Superior temporal gyrus (tissue), 1 donor: ENCODE results near the gene FBXL13.
"Not testable (repeated sequence)": the region's sequence is repeated elsewhere in the genome, so short reads cannot be mapped to it uniquely, and the experiment has no call there.

Experiments used
- DNase-seq: peaks from one replicate; pipeline ENCODE4 v3.0.0-alpha.2; 2016; ENCODE audit errors: extremely low spot score

FBXL13 gene

DNA sequence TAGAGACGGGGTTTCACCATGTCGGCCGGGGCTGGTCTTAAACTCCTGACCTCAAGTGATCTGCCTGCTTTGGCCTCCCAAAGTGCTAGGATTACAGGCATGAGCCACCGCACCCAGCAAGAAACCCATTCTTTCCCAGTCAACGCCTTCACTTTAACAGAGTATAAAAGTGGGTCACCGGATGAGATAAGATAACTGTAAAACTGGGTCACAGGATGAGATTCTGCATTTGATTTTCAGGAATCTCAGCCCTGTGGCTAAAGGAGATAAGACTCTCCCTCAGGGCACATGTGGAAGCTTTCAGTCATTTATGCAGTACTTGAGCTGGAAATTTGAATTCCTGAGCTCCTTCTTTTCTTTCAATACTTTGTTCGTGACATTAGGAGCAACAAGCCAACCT, 91.0 kb downstream of the FBXL13 start:
- no peak for DNase-seq

DNA sequence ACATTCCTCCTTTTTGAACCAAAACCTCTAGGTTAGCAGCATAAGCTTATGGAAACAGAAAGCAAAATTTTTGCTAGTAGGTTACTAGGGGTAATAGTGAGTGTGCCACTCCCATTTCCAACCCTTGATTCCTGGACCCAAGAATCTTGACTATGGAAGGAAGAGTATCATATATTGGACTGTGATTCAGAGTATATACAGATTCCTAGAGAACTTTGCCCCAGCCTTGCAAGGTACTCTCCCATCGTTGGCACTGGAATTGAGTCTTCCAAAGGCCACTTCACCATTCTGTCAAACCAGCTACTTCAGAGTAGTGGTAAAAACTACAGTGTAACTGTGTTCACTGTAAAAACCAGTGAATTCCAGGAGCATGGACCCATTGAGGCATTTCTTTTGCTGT, 92.4 kb downstream of the FBXL13 start:
- DNase-seq: no peak

DNA sequence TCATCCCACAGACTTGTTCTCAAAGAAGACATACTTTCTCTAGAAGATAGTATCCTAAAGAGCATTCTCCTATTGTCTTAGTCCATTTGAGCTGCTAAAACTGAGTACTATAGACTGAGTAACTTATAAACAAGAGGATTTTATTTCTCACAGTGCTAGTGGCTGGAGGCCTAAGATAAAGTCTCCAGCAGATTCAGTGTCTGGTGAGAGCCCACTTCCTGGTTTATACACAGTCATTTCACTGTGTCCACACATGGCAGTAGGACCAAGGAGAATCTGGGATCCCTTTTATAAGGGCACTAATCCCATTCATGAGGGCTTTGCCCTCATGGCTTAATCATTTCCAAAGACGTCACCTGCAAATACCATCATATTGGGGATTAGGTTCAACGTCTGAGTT, 93.1 kb downstream of the FBXL13 start:
- no peak for DNase-seq

DNA sequence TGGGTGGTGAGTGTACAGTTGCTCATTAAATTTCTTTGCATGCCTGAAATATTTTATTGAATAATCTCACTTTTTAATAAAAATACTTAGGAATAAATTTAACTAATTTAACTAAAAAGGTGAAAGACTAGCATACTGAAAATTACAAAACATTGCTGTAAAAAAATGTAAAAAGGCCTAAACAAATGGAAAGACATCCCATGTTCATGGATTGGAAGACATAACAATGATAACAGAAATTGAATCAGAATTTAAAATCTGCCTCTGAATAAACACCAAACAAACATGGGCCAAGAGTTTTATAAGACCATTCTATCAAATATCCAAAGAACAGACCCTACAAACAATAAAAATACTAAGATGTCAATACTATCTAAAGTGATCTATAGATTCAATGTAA, 94.9 kb downstream of the FBXL13 start:
- no peak for DNase-seq

DNA sequence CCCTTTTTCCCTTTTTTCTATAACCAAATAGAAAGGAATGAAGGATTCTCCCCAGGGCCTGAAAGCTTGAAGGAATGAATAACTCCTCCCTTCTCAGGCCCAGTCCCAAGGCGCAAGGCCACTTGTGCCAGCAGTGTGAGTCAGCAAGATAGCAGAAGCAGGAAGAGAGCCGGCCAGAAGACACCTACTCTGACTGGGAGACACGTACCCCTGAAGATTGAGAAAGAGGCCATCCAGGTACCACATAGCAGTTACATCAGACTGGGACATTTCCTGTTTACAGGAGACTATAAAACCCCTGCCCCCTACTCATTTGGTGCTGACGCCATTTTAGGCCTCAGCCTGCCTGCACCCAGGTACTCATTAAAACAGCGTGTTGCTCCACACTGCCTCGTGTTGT, 96.3 kb downstream of the FBXL13 start:
- DNase-seq: no peak

DNA sequence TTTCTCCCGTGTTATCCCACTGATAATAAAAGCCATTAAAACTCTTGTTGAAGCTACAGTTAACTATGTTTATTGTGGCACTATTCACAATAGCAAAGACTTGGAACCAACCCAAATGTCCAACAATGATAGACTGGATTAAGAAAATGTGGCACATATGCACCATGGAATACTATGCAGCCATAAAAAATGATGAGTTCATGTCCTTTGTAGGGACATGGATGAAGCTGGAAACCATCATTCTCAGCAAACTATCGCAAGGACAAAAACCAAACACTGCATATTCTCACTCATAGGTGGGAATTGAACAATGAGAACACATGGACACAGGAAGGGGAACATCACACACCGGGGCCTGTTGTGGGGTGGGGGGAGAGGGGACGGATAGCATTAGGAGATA, 97.0 kb downstream of the FBXL13 start:
- DNase-seq: not testable (repeated sequence)

DNA sequence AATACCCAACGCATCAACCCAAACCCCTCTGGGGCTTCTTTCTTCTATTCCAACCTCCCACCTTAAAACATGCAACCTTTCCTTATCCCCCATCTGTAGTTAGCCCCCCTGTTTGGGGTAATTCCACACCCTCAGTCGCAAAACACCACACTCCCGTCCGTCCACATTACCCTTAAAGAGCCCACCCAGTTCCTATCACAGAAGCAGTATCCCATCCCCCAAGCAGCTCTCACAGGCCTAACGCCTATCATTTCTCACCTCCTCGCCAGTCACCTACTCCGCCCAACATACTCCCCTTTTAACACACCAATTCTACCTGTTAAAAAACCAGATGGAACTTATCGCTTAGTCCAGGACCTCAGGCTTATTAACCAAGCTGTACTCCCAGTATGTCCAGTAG, 98.1 kb downstream of the FBXL13 start:
- DNase-seq: no peak

DNA sequence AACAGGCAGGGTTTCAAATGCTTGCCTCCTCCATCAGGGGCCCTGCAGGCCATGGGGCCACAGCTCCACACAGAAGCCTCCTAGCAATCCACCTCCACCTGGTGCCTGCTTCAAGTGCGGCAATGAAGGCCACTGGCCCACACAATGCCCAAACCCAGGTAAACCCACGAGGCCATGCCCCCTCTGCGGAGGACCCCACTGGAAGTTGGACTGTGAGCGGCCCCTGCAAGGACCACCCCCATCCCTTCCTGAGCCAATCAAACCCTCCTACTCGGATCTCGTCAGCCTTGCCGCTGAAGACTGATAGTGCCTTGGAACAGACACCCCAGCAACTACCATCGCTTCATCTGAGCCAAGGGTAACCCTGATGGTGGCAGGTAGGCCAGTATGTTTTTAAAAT, 98.7 kb downstream of the FBXL13 start:
- DNase-seq: no peak

DNA sequence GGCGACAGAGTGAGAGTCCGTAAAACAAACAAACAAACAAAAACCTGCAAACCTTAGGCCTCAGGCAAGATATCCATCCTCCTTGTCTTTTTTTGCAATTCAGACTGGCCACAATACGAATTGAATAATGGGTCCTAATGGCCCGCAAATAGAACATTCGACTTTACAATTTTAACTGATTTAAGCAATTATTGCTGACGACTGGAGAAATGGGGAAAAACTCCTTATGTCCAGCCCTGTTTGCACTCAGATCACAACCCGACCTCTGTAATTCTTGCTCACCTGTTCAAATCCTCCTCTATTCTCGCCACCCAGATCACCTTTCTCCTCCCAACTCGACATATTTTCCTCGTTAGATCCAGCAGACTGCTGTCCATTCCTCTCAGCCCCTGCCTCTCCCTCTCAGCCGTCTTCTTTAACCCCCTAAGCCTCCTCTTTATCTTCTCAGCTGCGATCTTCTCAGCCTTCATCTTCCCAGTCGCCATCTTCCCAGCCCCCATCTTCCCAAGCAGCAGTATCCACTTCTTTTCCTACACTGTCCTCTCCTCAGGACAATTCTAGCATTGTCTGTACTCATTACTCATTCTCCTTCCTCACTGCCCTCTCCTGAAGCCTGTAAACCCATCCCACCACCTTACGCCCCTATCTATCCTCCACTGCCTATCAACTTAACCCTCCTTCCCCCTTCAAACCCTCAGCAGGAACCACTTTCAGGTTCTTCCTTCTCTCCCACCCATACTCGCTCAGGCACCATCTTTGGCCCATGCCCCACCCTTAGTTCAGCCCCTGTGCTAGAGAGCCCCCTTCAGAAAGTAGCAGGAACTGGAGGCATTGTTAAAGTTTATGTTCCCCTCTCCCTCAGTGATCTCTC, 100.0 kb downstream of the FBXL13 start:
- no peak for DNase-seq

DNA sequence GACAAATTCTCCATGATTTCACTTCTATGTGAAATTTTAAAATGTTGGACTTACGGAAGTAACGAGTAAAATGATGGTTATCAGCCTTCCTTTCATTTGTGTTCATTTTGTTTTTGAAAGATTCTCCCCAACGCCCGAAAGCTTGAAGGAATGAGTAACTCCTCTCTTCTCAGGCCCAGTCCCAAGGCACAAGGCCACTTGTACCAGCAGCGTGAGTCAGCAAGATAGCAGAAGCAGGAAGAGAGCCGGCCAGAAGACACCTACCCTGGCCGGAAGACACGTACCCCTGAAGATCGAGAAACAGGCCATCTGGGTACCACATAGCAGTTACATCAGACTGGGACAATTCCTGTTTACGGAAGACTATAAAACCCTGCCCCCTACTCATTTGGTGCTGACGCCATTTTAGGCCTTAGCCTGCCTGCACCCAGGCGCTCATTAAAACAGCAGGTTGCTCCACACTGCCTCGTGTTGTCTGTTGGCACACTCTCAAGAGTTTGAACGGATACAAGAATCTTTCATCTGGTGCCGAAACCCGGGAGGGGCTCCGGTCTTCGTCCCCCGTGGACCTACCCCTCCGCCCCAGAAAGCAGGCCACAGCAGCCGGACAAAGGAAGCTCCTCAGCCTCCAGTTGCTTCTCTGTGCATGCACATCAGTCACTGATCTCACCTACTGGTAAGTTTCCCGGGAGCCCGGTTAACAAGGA, 101.3 kb downstream of the FBXL13 start:
- no peak for DNase-seq

DNA sequence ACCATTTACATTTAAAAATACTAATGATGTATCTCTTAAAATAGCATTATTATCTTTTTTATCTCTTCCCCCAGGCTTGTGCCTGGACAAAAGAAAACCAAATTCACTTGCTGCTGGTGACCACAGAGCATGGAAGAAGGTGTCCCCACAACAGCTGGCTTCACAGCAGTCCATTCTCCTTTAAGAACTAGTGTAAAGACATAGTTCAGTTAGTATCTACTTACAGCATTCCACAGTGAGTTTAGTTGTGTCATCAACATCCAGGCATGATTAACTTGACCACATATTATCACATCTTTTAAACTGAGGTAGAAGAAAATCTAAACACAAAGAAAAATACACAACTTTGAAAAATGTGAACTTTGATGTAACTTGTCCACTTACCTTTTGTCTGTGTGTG, 106.8 kb downstream of the FBXL13 start:
- DNase-seq: no peak

DNA sequence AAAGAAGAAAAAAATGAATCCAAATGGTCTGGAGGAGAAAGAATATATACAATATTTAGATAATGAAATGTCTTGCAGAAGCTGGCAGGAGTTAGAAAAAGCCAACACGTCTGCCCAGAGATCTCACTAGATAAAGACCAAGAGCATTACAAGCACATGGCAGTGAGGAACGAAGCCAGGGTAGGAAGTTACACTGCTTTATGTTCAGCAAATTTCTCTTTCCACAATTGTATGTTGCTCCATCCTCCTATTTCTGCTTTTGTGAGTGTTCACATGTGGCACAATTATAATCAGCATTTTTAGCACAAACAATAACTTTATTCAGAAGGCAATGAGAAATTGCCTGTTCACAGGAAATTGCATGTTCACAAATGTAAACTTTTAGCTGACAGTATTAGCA, 108.1 kb downstream of the FBXL13 start:
- no peak for DNase-seq

DNA sequence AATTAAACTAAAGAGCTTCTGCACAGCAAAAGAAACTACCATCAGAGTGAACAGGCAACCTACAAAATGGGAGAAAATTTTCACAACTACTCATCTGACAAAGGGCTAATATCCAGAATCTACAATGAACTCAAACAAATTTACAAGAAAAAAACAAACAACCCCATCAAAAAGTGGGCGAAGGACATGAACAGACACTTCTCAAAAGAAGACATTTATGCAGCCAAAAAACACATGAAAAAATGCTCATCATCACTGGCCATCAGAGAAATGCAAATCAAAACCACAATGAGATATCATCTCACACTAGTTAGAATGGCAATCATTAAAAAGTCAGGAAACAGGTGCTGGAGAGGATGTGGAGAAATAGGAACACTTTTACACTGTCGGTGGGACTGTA, 112.6 kb downstream of the FBXL13 start:
- DNase-seq: not testable (repeated sequence)

DNA sequence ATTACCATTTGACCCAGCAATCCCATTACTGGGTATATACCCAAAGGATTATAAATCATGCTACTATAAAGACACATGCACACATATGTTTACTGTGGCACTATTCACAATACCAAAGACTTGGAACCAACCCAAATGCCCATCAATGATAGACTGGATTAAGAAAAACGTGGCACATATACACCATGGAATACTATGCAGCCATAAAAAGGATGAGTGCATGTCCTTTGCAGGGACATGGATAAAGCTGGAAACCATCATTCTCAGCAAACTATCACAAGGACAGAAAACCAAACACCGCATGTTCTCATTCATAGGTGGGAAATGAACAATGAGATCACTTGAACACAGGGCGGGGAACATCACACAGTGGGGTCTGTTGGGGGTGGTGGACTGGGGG, 116.6 kb downstream of the FBXL13 start:
- not testable (repeated sequence) for DNase-seq

DNA sequence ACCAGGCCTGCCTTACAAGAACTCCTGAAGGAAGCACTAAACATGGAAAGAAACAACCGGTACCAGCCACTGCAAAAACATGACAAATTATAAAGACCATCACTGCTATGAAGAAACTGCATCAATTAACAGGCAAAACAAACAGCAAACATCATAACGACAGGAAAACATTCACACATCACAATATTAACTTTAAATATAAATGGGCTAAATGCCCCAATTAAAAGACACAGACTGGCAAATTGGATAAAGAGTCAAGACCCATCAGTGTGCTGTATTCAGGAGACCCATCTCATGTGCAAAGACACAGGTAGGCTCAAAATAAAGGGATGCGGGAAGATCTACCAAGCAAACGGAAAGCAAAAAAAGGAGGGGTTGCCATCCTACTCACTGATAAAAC, 120.2 kb downstream of the FBXL13 start:
- not testable (repeated sequence) for DNase-seq

DNA sequence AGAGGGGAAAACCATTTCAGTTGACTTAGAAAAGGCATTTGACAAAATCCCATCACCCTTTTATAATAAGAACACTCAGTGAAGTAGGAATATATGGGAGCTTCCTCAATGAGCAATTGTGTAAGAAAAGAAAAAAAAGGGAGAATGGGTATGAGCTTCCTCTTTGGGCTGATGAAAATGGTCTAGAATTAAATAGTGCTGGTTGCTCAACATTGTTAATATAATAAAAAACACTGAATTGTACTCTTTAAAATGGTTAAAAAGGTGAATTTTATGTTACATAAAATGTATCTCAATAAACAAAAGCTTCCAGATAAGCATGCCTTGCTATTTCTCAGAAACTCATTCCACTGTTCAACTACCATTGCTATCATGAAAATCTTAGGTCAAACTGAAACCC, 121.2 kb downstream of the FBXL13 start:
- DNase-seq: no peak

DNA sequence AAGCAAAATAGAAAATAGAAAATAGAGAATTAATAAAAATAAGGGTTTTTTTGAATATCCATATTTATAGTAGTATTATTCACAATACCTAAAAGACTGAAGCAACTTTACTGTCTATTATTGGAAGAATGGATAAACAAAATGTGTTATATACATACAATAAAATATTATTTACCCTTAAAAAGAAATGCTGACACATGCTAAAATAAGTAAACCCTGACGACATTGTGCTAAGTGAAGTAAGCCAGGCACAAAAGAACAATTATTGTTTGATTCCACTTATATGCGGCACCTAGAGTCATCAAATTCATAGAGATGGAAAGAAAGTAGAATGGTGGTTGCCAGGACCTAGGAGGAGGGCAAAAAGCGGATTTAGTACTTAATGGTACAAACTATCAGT, 122.8 kb downstream of the FBXL13 start:
- DNase-seq: no peak

DNA sequence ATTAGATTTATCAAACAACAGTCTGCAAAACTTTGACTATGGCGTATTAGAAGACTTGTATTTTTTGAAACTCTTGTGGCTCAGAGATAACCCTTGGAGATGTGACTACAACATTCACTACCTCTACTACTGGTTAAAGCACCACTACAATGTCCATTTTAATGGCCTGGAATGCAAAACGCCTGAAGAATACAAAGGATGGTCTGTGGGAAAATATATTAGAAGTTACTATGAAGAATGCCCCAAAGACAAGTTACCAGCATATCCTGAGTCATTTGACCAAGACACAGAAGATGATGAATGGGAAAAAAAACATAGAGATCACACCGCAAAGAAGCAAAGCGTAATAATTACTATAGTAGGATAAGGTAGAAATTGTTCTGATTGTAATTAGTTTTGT, 130.4 kb downstream of the FBXL13 start:
- no peak for DNase-seq

DNA sequence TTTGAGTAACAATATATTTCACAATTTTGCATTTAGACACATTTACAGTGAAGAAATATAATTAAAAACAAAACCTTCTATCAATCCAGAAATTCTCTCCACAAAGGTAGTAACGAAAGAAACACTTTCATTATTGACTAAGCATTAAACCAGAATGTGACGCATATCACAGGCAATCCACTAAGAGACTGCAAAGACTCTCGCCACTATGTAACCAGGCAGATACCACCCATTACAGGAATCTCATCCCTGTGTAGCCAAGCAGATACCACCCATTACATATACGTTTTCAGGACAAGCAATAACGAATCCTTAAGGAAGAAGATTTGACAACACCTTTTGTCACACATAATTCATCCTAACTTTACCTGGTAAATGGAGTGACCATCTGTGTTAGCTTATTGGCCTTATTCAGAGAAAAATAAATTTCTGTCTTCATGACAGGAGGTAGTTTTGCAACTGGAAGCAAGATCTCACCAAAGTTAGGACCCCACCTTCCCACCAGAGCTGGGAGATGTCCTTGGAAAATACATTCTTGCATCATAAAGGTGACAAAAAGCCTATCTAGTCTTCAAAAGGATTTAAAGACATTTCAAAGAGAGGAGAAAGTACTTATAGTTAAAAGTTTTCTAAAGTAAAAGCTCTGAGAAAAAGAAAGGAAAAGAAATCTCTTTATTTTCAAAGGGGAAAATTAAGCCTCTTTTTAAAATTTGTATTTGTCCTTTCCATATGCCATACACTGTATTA, 131.0 kb downstream of the FBXL13 start:
- DNase-seq: no peak

DNA sequence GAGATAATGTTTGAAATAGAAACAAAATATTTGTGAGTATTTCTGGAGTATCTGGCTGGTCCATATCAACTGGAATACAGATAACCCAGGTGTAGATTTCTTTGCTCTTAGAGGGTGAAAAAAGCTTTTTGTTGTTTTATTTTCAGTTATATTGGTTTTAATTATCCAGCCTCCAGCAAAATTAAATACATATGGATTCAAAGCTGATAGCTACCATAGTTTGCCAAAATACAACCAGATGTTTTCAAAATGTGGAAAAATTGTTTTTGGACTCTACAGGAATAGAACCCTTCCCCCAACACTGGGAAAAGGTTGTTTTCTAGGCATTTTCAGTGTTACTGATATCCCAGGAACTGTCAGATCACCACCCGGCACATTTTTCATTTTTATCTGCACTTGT, 131.7 kb downstream of the FBXL13 start:
- DNase-seq: no peak

DNA sequence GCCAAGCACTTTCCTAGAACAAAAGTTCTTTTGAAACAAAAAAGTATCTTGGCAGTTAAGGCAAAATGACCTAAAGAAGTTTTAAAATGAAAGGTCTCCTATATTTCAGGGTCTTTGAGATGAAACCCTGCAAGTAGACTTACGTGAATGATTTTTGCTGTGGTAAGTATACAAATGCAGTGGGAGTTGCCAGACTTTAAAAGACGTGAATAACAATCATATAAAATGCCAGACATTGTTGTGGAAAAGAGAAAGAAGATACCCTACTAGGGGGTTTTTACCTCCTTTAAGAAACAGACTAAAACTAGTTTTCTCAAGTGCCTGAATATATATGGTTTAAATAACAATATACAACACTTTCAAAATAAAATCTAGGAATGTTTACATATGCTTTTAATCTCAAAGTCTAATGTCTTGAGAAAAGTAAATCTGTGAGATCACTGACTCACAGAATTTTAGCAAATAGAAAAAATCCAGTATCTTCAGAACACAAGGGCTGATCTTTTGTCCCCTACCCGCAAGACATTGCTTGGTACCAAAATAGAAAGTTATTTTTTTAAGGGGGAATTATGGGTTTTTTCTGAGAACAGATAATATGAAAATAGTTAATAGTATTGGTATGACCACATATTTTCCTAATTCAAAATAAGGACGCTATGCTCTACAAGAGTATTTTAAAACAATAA, 132.3 kb downstream of the FBXL13 start:
- DNase-seq: no peak

DNA sequence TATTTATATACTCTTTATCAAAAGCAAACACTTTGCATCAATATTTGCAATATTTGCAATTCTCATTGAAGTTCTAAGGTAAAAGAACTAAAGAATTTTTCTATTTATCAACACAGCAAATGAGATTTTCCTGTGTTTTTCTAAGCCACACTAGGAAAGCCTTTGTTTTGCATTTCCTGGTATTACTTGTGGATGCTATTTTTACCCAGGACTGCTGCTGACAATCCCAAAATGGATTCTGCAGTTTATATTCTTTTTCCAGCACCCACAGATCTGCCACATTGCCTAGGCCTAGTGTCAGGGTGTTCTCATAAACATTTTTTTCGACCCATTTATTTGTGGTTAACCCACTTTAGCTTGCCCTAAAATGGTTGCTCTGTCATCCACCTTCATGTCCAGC, 135.9 kb downstream of the FBXL13 start:
- DNase-seq: no peak
